Stimulated activated CD8-positive, alpha-beta memory T cell treated with anti-CD3 and anti-CD28 coated beads, Interleukin-4, amount 100 ng/mL, for 4 hours (primary cell): ENCODE results near the gene GTF2E1.

ENCODE experiments used
- DNase-seq, 2 donors: peaks; one replicate each; pipeline ENCODE4 v3.0.0-alpha.2; 2020; ENCODE audit warnings: low read depth in 2 of 2, low spot score in 1 of 2

GTF2E1 gene

DNA sequence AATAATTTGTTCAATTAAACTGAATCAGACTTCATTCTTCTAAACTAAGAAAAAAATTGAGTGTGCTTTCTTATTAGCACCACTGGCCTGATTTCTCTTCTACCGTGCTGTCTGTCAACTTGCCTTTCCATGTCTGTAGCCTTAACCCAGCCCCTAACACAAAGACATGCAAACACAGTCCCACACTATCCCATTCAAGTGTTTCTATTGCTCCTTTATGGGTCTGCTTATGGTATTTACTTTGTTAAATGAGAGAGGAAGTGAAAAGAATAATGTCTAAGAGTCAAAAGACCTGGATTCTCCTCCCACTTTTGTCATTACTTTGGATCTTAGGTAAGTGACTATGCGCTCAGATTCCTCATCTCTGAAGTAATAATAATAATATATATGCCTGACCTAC is 55.3 kb downstream of the GTF2E1 start:
- DNase-seq, result no peak

DNA sequence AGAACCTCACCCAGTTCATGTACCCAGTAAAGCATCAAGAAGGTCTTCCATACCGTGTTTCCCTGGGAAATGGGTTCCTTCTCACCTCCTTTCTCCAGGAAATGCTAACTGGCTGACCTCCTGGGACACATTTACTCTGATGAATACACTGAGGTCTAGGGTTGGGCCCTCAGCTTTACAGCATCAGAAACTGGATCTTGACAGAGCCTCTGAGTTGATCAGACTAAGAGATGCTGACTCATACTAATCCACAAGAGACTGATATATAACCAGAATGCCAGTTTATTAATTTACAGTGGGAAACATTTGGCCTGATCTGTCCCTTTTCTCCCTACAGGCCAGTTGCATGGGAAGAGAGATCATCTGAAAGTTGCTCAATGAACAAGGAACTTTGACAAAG is 55.8 kb downstream of the GTF2E1 start:
- DNase-seq, result no peak

DNA sequence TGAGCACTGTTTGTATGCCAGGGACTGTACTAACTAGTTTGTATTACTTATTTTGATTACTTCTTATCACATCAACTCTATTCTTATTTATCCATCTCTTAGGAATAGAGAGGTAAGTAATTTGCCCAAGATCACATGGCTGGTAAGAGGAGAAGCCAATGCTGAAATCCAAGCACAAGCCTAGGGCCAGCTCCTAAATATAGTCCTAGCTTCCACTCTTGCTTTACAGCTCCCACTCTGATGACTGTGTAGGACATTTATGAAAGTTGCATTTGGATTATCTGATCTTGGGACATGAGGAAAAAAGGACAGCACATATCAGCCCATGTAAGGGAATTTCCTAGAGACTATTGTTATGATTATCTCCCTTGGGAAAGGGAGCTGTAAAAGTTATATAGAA is 58.1 kb downstream of the GTF2E1 start:
- no peak for DNase-seq

DNA sequence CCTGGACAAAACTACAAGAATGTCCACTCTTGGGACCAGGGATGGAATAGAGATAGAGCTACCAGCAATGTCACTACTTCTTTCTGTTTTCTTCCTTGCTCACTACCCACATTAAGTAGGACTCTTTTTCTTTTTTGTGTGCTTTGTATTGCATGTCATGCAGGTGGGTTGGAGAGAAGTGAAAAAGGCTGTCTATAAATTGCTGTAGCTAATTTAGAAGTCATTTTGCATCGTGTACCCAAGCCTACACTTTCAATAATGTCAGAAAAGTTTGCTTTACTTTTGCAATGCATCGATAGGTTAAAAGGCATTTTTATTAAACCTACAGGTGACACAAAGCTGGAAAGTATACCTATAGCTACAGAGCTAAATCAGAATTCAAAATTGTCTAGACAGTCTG is 58.9 kb downstream of the GTF2E1 start:
- DNase-seq, result no peak

DNA sequence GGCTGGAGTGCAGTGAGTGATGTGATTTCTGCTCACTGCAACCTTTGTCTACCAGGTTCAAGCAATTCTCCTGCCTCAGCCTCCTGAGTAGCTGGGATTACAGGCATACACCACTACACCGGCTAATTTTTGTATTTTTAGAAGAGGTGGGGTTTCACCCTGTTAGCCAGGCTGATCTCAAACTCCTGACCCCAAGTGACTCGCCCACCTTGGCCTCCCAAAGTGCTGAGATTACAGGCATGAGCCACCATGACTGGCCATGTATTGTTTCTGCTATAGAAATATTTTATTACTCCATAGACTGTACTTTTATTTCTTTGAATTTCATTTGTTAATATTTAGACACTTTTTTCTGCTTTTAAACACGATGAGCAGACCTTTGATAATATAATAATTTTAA is 60.4 kb downstream of the GTF2E1 start:
- no peak for DNase-seq

DNA sequence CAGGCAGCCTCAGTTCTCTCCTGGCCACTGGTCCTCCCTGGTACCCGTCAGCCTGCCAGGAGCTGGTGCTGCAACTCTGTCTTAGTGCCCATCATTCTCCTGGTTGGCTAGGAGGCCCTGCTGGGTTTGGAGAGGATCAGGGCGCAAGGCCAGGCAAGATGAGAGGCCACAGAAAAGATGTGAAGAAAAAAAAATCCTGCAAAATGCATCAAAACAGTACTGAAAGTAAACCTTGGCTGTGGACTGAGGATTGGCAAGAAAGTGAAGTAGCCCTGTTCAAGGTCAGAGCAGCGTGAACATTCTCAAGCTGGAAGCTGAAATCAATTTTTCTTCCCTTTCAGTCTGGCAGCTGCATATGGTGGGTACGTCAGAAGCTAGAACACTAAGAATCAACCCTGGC is 74.2 kb downstream of the GTF2E1 start:
- no peak for DNase-seq

DNA sequence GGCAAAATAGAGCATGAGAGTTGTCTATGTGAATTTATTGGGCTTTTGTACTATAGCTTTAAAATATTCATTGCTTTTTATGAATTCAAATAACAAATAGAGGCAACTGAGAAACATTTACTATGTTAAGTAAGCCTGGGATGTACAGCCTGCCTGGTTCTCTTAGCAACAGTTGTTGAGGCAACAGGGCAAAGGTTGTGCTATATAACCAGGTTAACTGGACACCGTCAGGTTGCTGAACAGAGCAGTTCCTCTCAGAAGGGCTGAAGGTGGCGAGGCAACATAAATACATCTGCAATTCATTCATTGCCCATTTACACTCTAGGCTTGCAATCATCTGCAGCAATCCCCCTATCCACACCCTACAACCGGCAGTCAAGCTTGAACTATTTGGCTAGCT is 78.2 kb downstream of the GTF2E1 start:
- DNase-seq, result no peak

DNA sequence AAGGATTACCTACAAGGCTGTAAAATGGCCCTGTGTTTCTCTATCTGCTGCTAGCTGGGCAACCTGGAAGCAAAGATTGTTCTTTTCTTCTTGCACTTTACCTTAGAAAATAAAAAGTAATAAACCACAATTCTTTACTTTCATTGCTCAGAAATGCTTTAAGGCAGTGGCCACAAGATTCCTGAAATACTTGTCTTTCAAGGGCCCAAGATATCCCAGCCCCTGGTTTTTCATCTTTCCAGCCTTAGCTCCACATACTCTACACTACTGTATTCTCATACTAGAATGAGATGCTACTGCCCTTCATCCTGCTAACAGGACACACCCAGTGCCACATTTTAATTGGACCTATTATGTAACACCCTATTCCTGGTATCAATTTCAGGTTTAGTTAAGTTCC is 78.9 kb downstream of the GTF2E1 start:
- DNase-seq, result no peak

DNA sequence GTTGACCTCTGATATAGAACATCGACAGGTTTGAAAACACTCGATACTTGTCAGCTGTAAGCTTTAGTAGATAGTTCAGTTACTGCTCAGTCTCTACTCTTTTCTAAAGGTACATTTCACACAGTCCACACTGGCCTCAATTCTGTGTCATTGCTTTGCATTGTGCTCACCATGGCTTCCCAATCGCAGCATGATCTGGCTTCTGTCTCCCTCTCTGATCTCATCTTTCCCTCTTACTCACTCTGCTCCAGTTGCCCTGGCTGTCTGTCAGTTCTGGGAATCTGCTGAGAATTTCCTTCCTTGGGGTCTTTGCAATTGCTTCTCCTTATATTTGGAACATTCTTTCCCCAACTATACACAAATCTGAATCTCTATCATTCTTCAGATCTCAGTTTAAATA is 80.6 kb downstream of the GTF2E1 start:
- DNase-seq, result no peak

DNA sequence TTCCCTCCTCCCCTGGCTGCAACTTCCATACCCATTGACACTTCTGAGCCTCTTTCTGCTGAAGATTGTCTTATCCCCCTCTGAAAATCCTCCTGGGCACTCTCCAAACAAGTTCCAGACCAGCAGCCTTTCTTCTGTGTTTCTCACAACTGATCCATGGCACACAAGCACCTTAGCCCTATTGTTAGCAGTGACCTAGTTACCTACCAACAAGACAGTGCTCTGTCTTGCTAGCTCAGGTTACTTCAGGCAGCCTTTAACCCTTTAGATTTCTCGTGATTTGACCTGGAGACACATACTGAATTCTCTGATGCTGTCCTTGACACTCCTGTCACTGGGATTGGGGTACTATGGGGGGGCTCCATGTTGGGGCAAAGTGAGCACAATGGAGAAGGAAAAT is 82.1 kb downstream of the GTF2E1 start:
- no peak for DNase-seq

DNA sequence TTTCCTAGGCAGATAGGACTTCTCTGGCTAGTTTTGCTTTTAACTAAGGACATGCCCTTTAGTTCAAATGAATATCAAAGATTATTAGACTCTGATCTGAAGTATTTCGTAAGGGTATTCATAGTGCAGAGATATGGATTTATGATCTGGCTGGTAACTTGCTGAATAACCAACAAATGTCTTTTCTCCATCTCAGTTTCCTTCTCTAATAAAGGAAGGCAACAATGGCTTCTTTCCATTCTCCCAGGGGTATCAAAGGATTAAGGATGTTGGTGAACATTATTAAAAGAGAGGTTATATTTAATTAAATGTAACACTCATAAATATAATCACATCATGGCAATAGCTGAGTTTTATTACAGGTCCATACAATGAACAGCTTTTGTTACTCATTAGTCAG is 86.3 kb downstream of the GTF2E1 start:
- DNase-seq, result no peak

DNA sequence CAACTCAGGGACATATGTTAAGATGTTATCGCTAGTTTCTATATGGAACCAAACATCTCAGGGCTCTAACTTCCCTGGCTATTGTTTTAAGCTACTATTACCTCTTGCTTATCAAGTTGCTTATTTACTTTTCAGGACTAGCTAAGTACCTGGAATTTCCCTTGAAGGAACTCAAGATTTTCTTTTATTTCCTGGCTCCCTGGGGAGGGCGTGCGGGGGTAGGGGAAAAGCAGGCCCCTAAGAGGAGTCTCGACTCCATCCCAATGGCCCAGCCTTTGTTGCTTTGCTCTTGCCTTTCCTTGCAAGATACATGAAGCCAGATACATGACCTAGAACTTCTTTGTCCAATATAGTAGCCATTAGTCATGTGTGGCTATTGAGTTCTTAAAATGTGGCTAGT is 88.5 kb downstream of the GTF2E1 start:
- DNase-seq, result no peak
